IMR-90 (cell line): ENCODE data around the gene HDGF. TPM values are rescaled to one million over a fixed set of nuclear protein-coding genes. Genes with fewer than 3 reads are reported as not detected.

ENCODE experiments used
- ATAC-seq: fragments of 200-7000 bp; cut with Tn5 transposase; 2 replicates; pipeline ENCODE4 v1.9.1; 2020; ENCODE audit warnings: low read depth, mild to moderate bottlenecking, moderate library complexity
- BruUV-seq: library from RNA; stranded (reverse); fragments of 400-500 nt; replicated peaks from 2 replicates; lab custom pipeline; 2021; lab: Mats Ljungman, UMichigan
- CTCF ChIA-PET: fragments of 300-600 bp; formaldehyde crosslinking; extraction: SDS; loops from one replicate; lab custom pipeline; 2021; ENCODE audit warnings: antibody characterized with exemption; lab: Yijun Ruan, JAX
- POLR2A ChIA-PET: fragments of 300-600 bp; sonication (Branson Sonifier 250); formaldehyde crosslinking; loops from one replicate; lab custom pipeline; 2022; ENCODE audit warnings: antibody characterized with exemption; ENCODE audit not compliant: unreplicated experiment; lab: Charles Lee
- DNase-seq: peaks from one replicate; pipeline ENCODE4 v3.0.0; 2013
- H2AFZ ChIP-seq: replicated peaks from 2 replicates; pipeline ENCODE3; 2013; ENCODE audit warnings: low read length, mild to moderate bottlenecking; ENCODE audit not compliant: poor library complexity
- H2AK5ac ChIP-seq: 2 replicates; pipeline ENCODE4 v1.6.1; 2013; ENCODE audit warnings: low read depth, low read length, inconsistent platforms
- H2AK9ac ChIP-seq: replicated peaks from 2 replicates; pipeline ENCODE3; 2013; ENCODE audit warnings: mild to moderate bottlenecking, low read depth, low read length, moderate library complexity; ENCODE audit not compliant: poor library complexity
- H2BK120ac ChIP-seq: 2 replicates; pipeline ENCODE4 v1.6.1; 2013; ENCODE audit warnings: low read depth, low read length, inconsistent platforms
- H2BK15ac ChIP-seq: 3 replicates; pipeline ENCODE4 v1.6.1; 2013; ENCODE audit warnings: low read depth, low read length, inconsistent platforms
- H2BK20ac ChIP-seq: 2 replicates; pipeline ENCODE4 v1.6.1; 2013; ENCODE audit warnings: low read depth, mild to moderate bottlenecking, inconsistent platforms, low read length, moderate library complexity
- H2BK5ac ChIP-seq: 2 replicates; pipeline ENCODE4 v1.6.1; 2013; ENCODE audit warnings: mild to moderate bottlenecking, low read depth, low read length, inconsistent platforms; ENCODE audit not compliant: poor library complexity, severe bottlenecking
- H3K14ac ChIP-seq: replicated peaks from 2 replicates; pipeline ENCODE4 v1.6.1; 2013; ENCODE audit warnings: low read depth, low read length, inconsistent platforms
- H3K18ac ChIP-seq: 2 replicates; pipeline ENCODE4 v1.6.1; 2013; ENCODE audit warnings: low read depth, low read length, control low read depth
- H3K23ac ChIP-seq: 2 replicates; pipeline ENCODE4 v1.6.1; 2013; ENCODE audit warnings: low read depth, low read length, inconsistent platforms
- H3K27ac ChIP-seq: 2 replicates; pipeline ENCODE4 v1.5.1; 2013; ENCODE audit warnings: mild to moderate bottlenecking, control low read depth, low read length; ENCODE audit not compliant: insufficient read depth
- H3K27me3 ChIP-seq: 2 replicates; pipeline ENCODE4 v1.6.1; 2013; ENCODE audit warnings: low read length; ENCODE audit not compliant: control insufficient read depth, insufficient read depth
- H3K36me3 ChIP-seq: 2 replicates; pipeline ENCODE4 v1.6.1; 2013; ENCODE audit warnings: low read length, mixed read lengths; ENCODE audit not compliant: control insufficient read depth, insufficient read depth
- H3K4ac ChIP-seq: 2 replicates; pipeline ENCODE4 v1.6.1; 2013; ENCODE audit warnings: low read depth, low read length, inconsistent platforms
- H3K4me1 ChIP-seq: 2 replicates; pipeline ENCODE4 v1.6.1; 2013; ENCODE audit warnings: low read length, mixed read lengths; ENCODE audit not compliant: control insufficient read depth, insufficient read depth
- H3K4me2 ChIP-seq: 2 replicates; pipeline ENCODE4 v1.6.1; 2013; ENCODE audit warnings: low read depth, mild to moderate bottlenecking, control low read depth, low read length, moderate library complexity
- H3K4me3 ChIP-seq: 2 replicates; pipeline ENCODE4 v1.5.1; 2013; ENCODE audit warnings: low read depth, mild to moderate bottlenecking, control low read depth, low read length, moderate library complexity; ENCODE audit not compliant: insufficient read depth
- H3K56ac ChIP-seq: 2 replicates; pipeline ENCODE4 v1.6.1; 2013; ENCODE audit warnings: low read length, inconsistent platforms; ENCODE audit not compliant: insufficient read depth; ENCODE audit errors: extremely low read depth
- H3K79me1 ChIP-seq, 2 experiments: 2 replicates each; pipeline ENCODE4 v1.6.1; 2013; ENCODE audit warnings: low read length in 2 of 2, inconsistent platforms in 1 of 2, low read depth in 1 of 2
- H3K9ac ChIP-seq: 2 replicates; pipeline ENCODE4 v1.6.1; 2013; ENCODE audit warnings: low read depth, low read length, control low read depth
- H3K9me1 ChIP-seq: 2 replicates; pipeline ENCODE4 v1.6.1; 2013; ENCODE audit warnings: low read length, inconsistent platforms; ENCODE audit not compliant: insufficient read depth
- H3K9me3 ChIP-seq: 2 replicates; pipeline ENCODE4 v1.6.1; 2013; ENCODE audit warnings: low read length; ENCODE audit not compliant: control insufficient read depth, insufficient read depth
- H4K20me1 ChIP-seq: 2 replicates; pipeline ENCODE4 v1.6.1; 2013; ENCODE audit warnings: low read length, inconsistent platforms; ENCODE audit not compliant: insufficient read depth
- H4K5ac ChIP-seq: 2 replicates; pipeline ENCODE4 v1.6.1; 2013; ENCODE audit warnings: mild to moderate bottlenecking, low read depth, low read length, control low read depth
- H4K8ac ChIP-seq, 2 experiments: 2 replicates each; pipeline ENCODE4 v1.6.1; 2013; ENCODE audit warnings: low read depth in 2 of 2, low read length in 2 of 2, control low read depth in 1 of 2, inconsistent platforms in 1 of 2
- H4K91ac ChIP-seq: 2 replicates; pipeline ENCODE4 v1.6.1; 2013; ENCODE audit warnings: low read depth, low read length, inconsistent platforms; ENCODE audit not compliant: insufficient read depth
- BHLHE40 ChIP-seq: fragments of 150-350 bp; IDR thresholded peaks from 2 replicates; pipeline ENCODE4 v1.6.1; 2016; ENCODE audit warnings: mild to moderate bottlenecking, low read depth, low read length
- CEBPB ChIP-seq: IDR thresholded peaks from 2 replicates; pipeline ENCODE4 v1.6.1; 2012; ENCODE audit warnings: low read depth, low read length, improper control_type of control experiment
- ELK1 ChIP-seq: fragments of 150-350 bp; IDR thresholded peaks from 2 replicates; pipeline ENCODE4 v1.6.1; 2016; ENCODE audit warnings: low read depth, mild to moderate bottlenecking, low read length, moderate library complexity, borderline replicate concordance
- MXI1 ChIP-seq: IDR thresholded peaks from 2 replicates; pipeline ENCODE4 v1.6.1; 2012; ENCODE audit warnings: low read depth, mild to moderate bottlenecking, low read length, moderate library complexity, borderline replicate concordance
- NFE2L2 ChIP-seq: fragments of 150-350 bp; IDR thresholded peaks from 2 replicates; pipeline ENCODE4 v1.6.1; 2016; ENCODE audit warnings: low read depth, mild to moderate bottlenecking, low read length
- POLR2A ChIP-seq: IDR thresholded peaks from 2 replicates; pipeline ENCODE4 v1.6.1; 2012; ENCODE audit warnings: mild to moderate bottlenecking, low read depth, low read length
- RCOR1 ChIP-seq: IDR thresholded peaks from 2 replicates; pipeline ENCODE4 v1.6.1; 2012; ENCODE audit warnings: mild to moderate bottlenecking, low read length, improper control_type of control experiment; ENCODE audit not compliant: insufficient replicate concordance
- RFX5 ChIP-seq: IDR thresholded peaks from 2 replicates; pipeline ENCODE4 v1.8.0; 2012; ENCODE audit warnings: low read depth, mild to moderate bottlenecking, low read length, moderate library complexity
- SMC3 ChIP-seq: fragments of 150-350 bp; IDR thresholded peaks from 2 replicates; pipeline ENCODE4 v1.6.1; 2016; ENCODE audit warnings: low read depth, mild to moderate bottlenecking, antibody characterized with exemption, low read length, moderate library complexity
- USF2 ChIP-seq: fragments of 150-350 bp; IDR thresholded peaks from 2 replicates; pipeline ENCODE4 v1.6.1; 2017; ENCODE audit warnings: mild to moderate bottlenecking, antibody characterized with exemption, low read length, low read depth
- WGBS, 2 experiments: methylation state at CpG; one replicate each; pipeline versions ENCODE4 v1.1.5 to v1.1.7; 2013; ENCODE audit warnings: missing lambda C conversion rate in 2 of 2; ENCODE audit not compliant: insufficient read length in 1 of 2; ENCODE audit errors: extremely low coverage in 2 of 2; 5-methylcytosine and 5-hydroxymethylcytosine counted together
- dilution Hi-C: fragments of 300-500 bp; cut with HindIII; formaldehyde crosslinking; loops from one replicate; pipeline ENCODE4 v1.14.3; 2018; ENCODE audit warnings: low sequenced_read_pairs; ENCODE audit not compliant: unreplicated experiment
- in situ Hi-C: fragments of 300-500 bp; cut with MboI; formaldehyde crosslinking; loops from 3 replicates; pipeline ENCODE4 v1.14.3; 2019; ENCODE audit warnings: low sequenced_read_pairs, inconsistent platforms, mixed read lengths
- intact Hi-C: fragments of 100-400 bp; cut with micrococcal nuclease; formaldehyde crosslinking; loops from 2 replicates; pipeline ENCODE4 v1.10.0; 2022
- polyA plus RNA-seq, 3 experiments: library from polyadenylated mRNA; depleted of rRNA; stranded (reverse); fragments of >200 nt; gene quantifications; 2 replicates each; pipeline ENCODE4 v1.2.3, GENCODE V29; 2012; ENCODE audit warnings: low replicate concordance in 1 of 3
- total RNA-seq: library from RNA; depleted of rRNA; stranded (reverse); fragments of >200 nt; gene quantifications from 2 replicates; pipeline ENCODE4 v1.2.3, GENCODE V29; 2012

The HDGF gene
- total and polyA plus RNA-seq, 2 of the 4 experiments (the other 2 are of a cell fraction), result 94.6 to 123 TPM

GRCh38 chr1:156726549-156727226, 24.8 kb downstream of the HDGF start (continued):
- no peak for TF ChIP-seq NFE2L2
- no peak for TF ChIP-seq RFX5

- no peak overlapping the region for H3K14ac ChIP-seq
- peak overlapping the region; percentile 38; the same call in 1 of the 2 replicates for H3K9ac ChIP-seq
- H4K8ac ChIP-seq, result no peak overlapping the region; a peak in 1 of 4 replicates
- ChIA-PET POLR2A (interaction anchor here (0.7 to 1.2 kb wide), 2 partner anchors 49 to 202 kb away, joined by 3 read pairs; no protein-coding TSS in a partner anchor), CTCF (interaction anchor here (0.6 to 6.3 kb wide), 27 partner anchors 8 to 204 kb away, joined by 3 to 104 read pairs (median 5); partner anchors contain the start of genes CRABP2, HAPLN2, NES and NTRK1)
- dilution Hi-C loops (no loop called here), in situ Hi-C loops (no loop called here), intact Hi-C loops (loop anchor here (1.0 to 10.0 kb wide), 8 partner anchors 17 to 221 kb away; partner anchors contain the start of genes LRRC71, MEF2D, NTRK1 and PRCC)
- H2BK15ac ChIP-seq, result no peak overlapping the region
- H3K4me3 ChIP-seq, result peak overlapping the region; percentile 21; the same call in 1 of the 2 replicates
- peaks cover 28 to 80% of the 10 kb centered on the region in 2 experiments for H3K79me1 ChIP-seq
- no TSS peak for BruUV-seq
- H2AK5ac ChIP-seq, result peak overlapping the region; percentile 37
- no peak overlapping the region for H4K5ac ChIP-seq
- ATAC-seq (peak; percentile 69), DNase-seq (peak; percentile 89)
- H3K36me3 ChIP-seq, result peaks cover 30% of the 10 kb centered on the region
- H3K23ac ChIP-seq, result no peak overlapping the region
- no peak overlapping the region for H2BK120ac ChIP-seq
- H2AK9ac ChIP-seq, result peak overlapping the region; percentile 86
- peaks cover 40% of the 10 kb centered on the region for H4K20me1 ChIP-seq
- H3K18ac ChIP-seq, result no peak overlapping the region
- no peak overlapping the region for H2BK5ac ChIP-seq
- 24% methylated on average over 12 of the region's 18 CpGs; no CpG with 5 or more reads in 1 of the 2 experiments for WGBS, 2 experiments
- H3K9me3 ChIP-seq, result no peaks in the 10 kb centered on the region
- H3K4me2 ChIP-seq, result peak overlapping the region; percentile 85
- peaks cover 8% of the 10 kb centered on the region; the same call in 1 of the 2 replicates for H3K9me1 ChIP-seq
- H4K91ac ChIP-seq, result no peak overlapping the region
- peaks cover 8% of the 10 kb centered on the region for H3K4me1 ChIP-seq
- H3K27me3 ChIP-seq, result no peaks in the 10 kb centered on the region
- no peak overlapping the region for H3K4ac ChIP-seq
- no peak overlapping the region for H2BK20ac ChIP-seq
- H3K56ac ChIP-seq, result no peak overlapping the region
- peak overlapping the region; percentile 55 for H2AFZ ChIP-seq
- no peak overlapping the region for H3K27ac ChIP-seq
- TF ChIP-seq ELK1 (no peak), POLR2A (peak; percentile 51; the same call in 1 of the 2 replicates), RFX5 (no peak), RCOR1 (no peak), BHLHE40 (no peak), SMC3 (peak; percentile 97), NFE2L2 (no peak), CEBPB (no peak), MXI1 (peak; percentile 77), USF2 (no peak)
These were observed 25.7 kb downstream of the HDGF start for GRCh38 chr1:156725683-156726280.
